ENCODE results near the gene APBA1.

Gene APBA1

DNA sequence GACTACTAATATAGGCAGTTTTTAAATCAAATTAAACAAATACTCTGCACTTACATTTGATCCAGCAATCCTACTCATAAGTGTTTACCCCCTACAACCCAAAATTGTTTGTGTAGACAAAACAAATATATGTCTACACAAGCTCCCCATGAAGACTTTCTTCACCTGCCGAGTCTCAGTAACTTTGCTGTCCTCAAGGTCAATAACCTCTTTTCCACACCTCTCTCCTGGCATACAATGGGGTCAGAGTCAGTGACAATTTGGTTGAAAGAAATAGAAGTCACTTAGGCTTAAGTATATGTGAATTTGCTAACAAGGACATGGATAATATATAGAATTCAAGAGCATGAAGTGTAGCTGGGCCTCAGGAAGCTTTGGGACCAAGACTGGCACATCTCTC is 29.1 kb downstream of the APBA1 start:
- H3K27me3 ChIP-seq (ENCODE audit: control insufficient read depth, low read length) = peaks cover 12% of the 10 kb centered on the region; the same call in 1 of the 2 replicates
- H3K9me2 ChIP-seq (replicated peaks; ENCODE audit: control insufficient read depth, low read length) = no peaks in the 10 kb centered on the region
- H3K4me3 ChIP-seq (ENCODE audit: low read length) = no peak overlapping the region
- no peaks in the 10 kb centered on the region for H3F3A ChIP-seq (ENCODE audit: control insufficient read depth, insufficient read depth)
- no peaks in the 10 kb centered on the region for H3K9me3 ChIP-seq (ENCODE audit: control insufficient read depth, insufficient read depth, low read length)
- TF ChIP-seq EZH2phosphoT487 (IDR thresholded peaks at IDR 0.05; ENCODE audit: borderline replicate concordance, low read length) (no peak), CTCF (IDR thresholded peaks at IDR 0.05; ENCODE audit: low read depth, low read length, poor library complexity, severe bottlenecking) (no peak)
- H3K27ac ChIP-seq (ENCODE audit: low read depth, low read length) = no peak overlapping the region
- H3K4me1 ChIP-seq (ENCODE audit: control insufficient read depth, low read length) = no peaks in the 10 kb centered on the region
- no peaks in the 10 kb centered on the region for H3K36me3 ChIP-seq (ENCODE audit: control insufficient read depth, low read length)
- H3K4me2 ChIP-seq (ENCODE audit: low read length) = no peak overlapping the region
- no peaks in the 10 kb centered on the region for H4K20me1 ChIP-seq (ENCODE audit: control insufficient read depth, insufficient read depth, low read depth, low read length)
- H3K79me2 ChIP-seq (ENCODE audit: control insufficient read depth, low read length) = no peaks in the 10 kb centered on the region

DNA sequence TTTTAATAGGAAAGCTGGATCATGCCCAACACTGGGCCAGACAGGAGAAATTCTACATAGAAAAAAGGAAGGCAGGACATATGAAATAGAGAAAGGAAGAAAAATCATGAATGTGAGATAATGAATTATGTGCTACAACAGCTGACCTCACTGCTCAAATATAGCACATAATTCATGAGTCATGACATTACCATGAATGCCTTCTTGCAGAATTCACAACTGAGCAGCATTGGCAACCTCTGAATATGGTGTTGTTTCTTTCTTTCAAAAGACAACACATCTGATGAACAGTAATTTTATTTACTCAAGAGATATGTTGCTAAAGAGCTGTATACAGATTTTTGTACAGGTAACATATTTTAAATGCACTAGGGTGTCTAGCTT is 34.4 kb downstream of the APBA1 start:
- no peaks in the 10 kb centered on the region for H3K36me3 ChIP-seq (ENCODE audit: control insufficient read depth, low read length)
- no peak overlapping the region for H3K4me2 ChIP-seq (ENCODE audit: low read length)
- no peaks in the 10 kb centered on the region for H3K9me2 ChIP-seq (replicated peaks; ENCODE audit: control insufficient read depth, low read length)
- no peaks in the 10 kb centered on the region for H3K9me3 ChIP-seq (ENCODE audit: control insufficient read depth, insufficient read depth, low read length)
- H3K27ac ChIP-seq (ENCODE audit: low read depth, low read length) = no peak overlapping the region
- no peak for TF ChIP-seq CTCF (IDR thresholded peaks at IDR 0.05; ENCODE audit: low read depth, low read length, poor library complexity, severe bottlenecking)
- no peak for TF ChIP-seq EZH2phosphoT487 (IDR thresholded peaks at IDR 0.05; ENCODE audit: borderline replicate concordance, low read length)
- H4K20me1 ChIP-seq (ENCODE audit: control insufficient read depth, insufficient read depth, low read depth, low read length) = no peaks in the 10 kb centered on the region
- no peaks in the 10 kb centered on the region for H3K27me3 ChIP-seq (ENCODE audit: control insufficient read depth, low read length)
- no peaks in the 10 kb centered on the region for H3K79me2 ChIP-seq (ENCODE audit: control insufficient read depth, low read length)
- H3F3A ChIP-seq (ENCODE audit: control insufficient read depth, insufficient read depth) = no peaks in the 10 kb centered on the region
- H3K4me3 ChIP-seq (ENCODE audit: low read length) = no peak overlapping the region
- no peaks in the 10 kb centered on the region for H3K4me1 ChIP-seq (ENCODE audit: control insufficient read depth, low read length)

DNA sequence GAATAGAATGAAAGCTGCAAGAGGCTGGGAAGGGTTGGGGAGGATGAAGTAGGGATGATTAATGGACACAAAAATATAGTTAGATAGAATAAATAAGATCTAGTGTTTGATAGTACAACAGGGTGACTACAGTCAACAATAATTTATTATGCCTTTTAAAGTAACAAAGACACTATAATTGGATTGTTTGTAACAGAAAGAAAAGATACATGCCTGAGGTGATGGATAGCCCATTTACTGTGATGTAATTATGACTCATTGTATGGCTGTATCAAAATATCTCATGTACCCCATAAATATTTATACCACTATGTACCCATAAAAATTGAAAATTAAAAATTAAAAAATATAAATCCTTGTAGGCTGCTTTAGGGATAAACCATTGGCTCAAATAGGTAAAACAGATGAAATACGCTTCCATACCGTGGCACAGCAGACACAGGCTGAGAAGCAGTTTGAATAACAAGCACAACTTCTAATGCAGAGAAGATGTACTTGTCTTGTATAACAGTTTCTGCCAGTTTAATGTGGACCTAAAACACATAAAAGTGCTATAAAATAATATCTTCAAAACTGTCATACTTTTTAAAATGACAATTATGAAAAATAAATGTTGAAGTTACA is 34.9 kb downstream of the APBA1 start:
- TF ChIP-seq CTCF (IDR thresholded peaks at IDR 0.05; ENCODE audit: low read depth, low read length, poor library complexity, severe bottlenecking) = no peak
- no peak for TF ChIP-seq EZH2phosphoT487 (IDR thresholded peaks at IDR 0.05; ENCODE audit: borderline replicate concordance, low read length)
- Histone ChIP-seq H3K4me2 (ENCODE audit: low read length) (no peak overlapping the region), H3K9me3 (ENCODE audit: control insufficient read depth, insufficient read depth, low read length) (no peaks in the 10 kb centered on the region), H3K4me1 (ENCODE audit: control insufficient read depth, low read length) (no peaks in the 10 kb centered on the region), H3K27ac (ENCODE audit: low read depth, low read length) (no peak overlapping the region), H3F3A (ENCODE audit: control insufficient read depth, insufficient read depth) (no peaks in the 10 kb centered on the region), H3K27me3 (ENCODE audit: control insufficient read depth, low read length) (no peaks in the 10 kb centered on the region), H3K9me2 (replicated peaks; ENCODE audit: control insufficient read depth, low read length) (no peaks in the 10 kb centered on the region), H4K20me1 (ENCODE audit: control insufficient read depth, insufficient read depth, low read depth, low read length) (no peaks in the 10 kb centered on the region), H3K79me2 (ENCODE audit: control insufficient read depth, low read length) (no peaks in the 10 kb centered on the region), H3K36me3 (ENCODE audit: control insufficient read depth, low read length) (no peaks in the 10 kb centered on the region), H3K4me3 (ENCODE audit: low read length) (no peak overlapping the region)
